Smooth muscle cell (in vitro differentiated cells): ENCODE data around the gene LCLAT1. TPM values are rescaled to one million over a fixed set of nuclear protein-coding genes. Genes with fewer than 3 reads are reported as not detected.

Experiments
- DNase-seq: peaks from one replicate; lab custom pipeline; 2025; ENCODE audit not compliant: unreplicated experiment; lab: John Stamatoyannopoulos, UW
- H2AFZ ChIP-seq: fragments of 200-600 bp; sonication (generic); 2 replicates; pipeline ENCODE4 v1.6.0; 2016; ENCODE audit warnings: antibody characterized with exemption, low read depth, mild to moderate bottlenecking
- H3F3A ChIP-seq: fragments of 200-600 bp; sonication (generic); 2 replicates; pipeline ENCODE4 v1.6.0; 2017; ENCODE audit warnings: antibody characterized with exemption, low read depth
- H3K27ac ChIP-seq: fragments of 200-600 bp; sonication (generic); 2 replicates; pipeline ENCODE4 v1.5.1; 2016; ENCODE audit warnings: low read depth, mild to moderate bottlenecking
- H3K27me3 ChIP-seq: fragments of 200-600 bp; sonication (generic); 2 replicates; pipeline ENCODE4 v1.6.1; 2016; ENCODE audit warnings: low read depth, mild to moderate bottlenecking
- H3K36me3 ChIP-seq: fragments of 200-600 bp; sonication (generic); 2 replicates; pipeline ENCODE4 v1.5.1; 2016; ENCODE audit warnings: low read depth
- H3K4me1 ChIP-seq: fragments of 200-600 bp; sonication (generic); 2 replicates; pipeline ENCODE4 v1.5.1; 2016; ENCODE audit warnings: low read depth
- H3K4me2 ChIP-seq: fragments of 200-600 bp; sonication (generic); 2 replicates; pipeline ENCODE4 v1.6.0; 2016; ENCODE audit warnings: mild to moderate bottlenecking
- H3K4me3 ChIP-seq: fragments of 200-600 bp; sonication (generic); 2 replicates; pipeline ENCODE4 v1.5.1; 2016; ENCODE audit warnings: mild to moderate bottlenecking
- H3K79me2 ChIP-seq: fragments of 200-600 bp; sonication (generic); 2 replicates; pipeline ENCODE4 v1.6.0; 2016; ENCODE audit warnings: low read depth, mild to moderate bottlenecking
- H3K9ac ChIP-seq: fragments of 200-600 bp; sonication (generic); 2 replicates; pipeline ENCODE4 v1.6.0; 2016; ENCODE audit warnings: low read depth
- H3K9me3 ChIP-seq: fragments of 200-600 bp; sonication (generic); replicated peaks from 2 replicates; pipeline ENCODE4 v1.5.1; 2016; ENCODE audit warnings: low read depth
- H4K20me1 ChIP-seq: fragments of 200-600 bp; sonication (generic); 2 replicates; pipeline ENCODE4 v1.6.0; 2016; ENCODE audit warnings: low read depth
- whole genome bisulfite sequencing: methylation state at CpG from one replicate; pipeline ENCODE4 v1.1.7; 2016; ENCODE audit warnings: low lambda C conversion rate; 5-methylcytosine and 5-hydroxymethylcytosine counted together
- polyA plus RNA-seq: library from polyadenylated mRNA; unstranded; fragments of >200 nt; fragmentation: Nextera tagmentation; extraction: Ambion mirVana; gene quantifications from 2 replicates; pipeline ENCODE4 v1.2.1, GENCODE V29; 2016
- total RNA-seq: library from RNA; depleted of rRNA; stranded (reverse); fragments of >200 nt; gene quantifications from 2 replicates; pipeline ENCODE4 v1.2.3, GENCODE V29; 2014
- TF ChIP-seq, protein P1 (sequence below): fragments of 200-600 bp; sonication (generic); IDR thresholded peaks from 2 replicates; pipeline ENCODE4 v1.5.1; 2017; ENCODE audit warnings: borderline replicate concordance, mild to moderate bottlenecking, antibody characterized with exemption; ENCODE audit not compliant: insufficient read depth, poor library complexity, severe bottlenecking

The LCLAT1 gene
- total and polyA plus RNA-seq, 2 experiments from 2014 or later = 2.6 to 11.7 TPM

DNA sequence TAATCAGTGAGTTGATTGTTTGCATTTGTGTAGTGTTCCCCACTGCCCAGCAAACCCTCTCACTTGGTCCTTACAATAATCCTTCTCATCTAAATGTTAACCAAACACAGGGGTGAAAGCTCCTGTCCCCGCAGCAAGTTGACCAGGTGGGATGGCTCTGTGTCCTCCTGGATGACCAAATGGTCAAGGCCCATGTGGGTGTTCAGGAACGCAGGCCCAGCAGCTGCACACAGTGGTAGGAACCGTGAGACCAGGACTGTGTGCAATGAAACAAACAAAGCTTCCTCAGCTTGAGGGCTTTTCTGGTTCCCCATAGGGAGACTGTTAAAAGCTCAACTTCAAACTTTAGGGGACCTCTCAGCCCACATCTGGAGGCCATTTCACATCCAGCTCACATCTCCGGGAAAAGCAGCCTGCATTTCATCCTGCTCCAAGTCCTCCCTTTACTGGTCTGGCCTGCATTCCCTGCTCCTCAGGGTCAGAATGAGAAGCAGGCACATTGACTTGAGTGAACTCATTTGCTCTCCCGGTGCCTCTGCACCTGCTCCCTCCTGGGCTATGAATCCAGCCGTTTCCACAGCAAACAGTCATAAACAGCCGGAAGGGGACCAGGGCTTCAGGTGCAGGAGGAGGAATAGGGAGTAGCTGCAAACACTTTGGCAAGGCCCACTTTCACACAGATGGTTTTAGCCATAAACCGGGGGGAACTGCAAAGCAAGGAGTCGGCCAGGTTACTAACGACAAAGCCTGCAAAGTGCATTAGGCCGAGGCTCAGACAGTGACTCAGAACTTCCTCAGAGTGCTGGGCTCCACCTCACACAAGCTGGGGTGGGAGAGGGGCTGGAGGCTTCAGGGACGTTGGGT lies 215.5 kb downstream of the LCLAT1 start:
- H4K20me1 ChIP-seq = no peaks in the 10 kb centered on the region
- TF ChIP-seq, protein P1, sequence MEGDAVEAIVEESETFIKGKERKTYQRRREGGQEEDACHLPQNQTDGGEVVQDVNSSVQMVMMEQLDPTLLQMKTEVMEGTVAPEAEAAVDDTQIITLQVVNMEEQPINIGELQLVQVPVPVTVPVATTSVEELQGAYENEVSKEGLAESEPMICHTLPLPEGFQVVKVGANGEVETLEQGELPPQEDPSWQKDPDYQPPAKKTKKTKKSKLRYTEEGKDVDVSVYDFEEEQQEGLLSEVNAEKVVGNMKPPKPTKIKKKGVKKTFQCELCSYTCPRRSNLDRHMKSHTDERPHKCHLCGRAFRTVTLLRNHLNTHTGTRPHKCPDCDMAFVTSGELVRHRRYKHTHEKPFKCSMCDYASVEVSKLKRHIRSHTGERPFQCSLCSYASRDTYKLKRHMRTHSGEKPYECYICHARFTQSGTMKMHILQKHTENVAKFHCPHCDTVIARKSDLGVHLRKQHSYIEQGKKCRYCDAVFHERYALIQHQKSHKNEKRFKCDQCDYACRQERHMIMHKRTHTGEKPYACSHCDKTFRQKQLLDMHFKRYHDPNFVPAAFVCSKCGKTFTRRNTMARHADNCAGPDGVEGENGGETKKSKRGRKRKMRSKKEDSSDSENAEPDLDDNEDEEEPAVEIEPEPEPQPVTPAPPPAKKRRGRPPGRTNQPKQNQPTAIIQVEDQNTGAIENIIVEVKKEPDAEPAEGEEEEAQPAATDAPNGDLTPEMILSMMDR = no peak
- no peak overlapping the region for H2AFZ ChIP-seq
- no peak overlapping the region for H3K4me2 ChIP-seq
- H3K27ac ChIP-seq = peak overlapping the region; percentile 53
- no peak overlapping the region for H3K4me3 ChIP-seq
- no peaks in the 10 kb centered on the region for H3K36me3 ChIP-seq
- no peaks in the 10 kb centered on the region for H3K9me3 ChIP-seq
- H3K79me2 ChIP-seq = no peaks in the 10 kb centered on the region
- 63% methylated on average over 12 of the region's 12 CpGs for WGBS
- H3K9ac ChIP-seq = no peak overlapping the region
- H3K4me1 ChIP-seq = peaks cover 4% of the 10 kb centered on the region
- no peak for DNase-seq
- no peaks in the 10 kb centered on the region for H3K27me3 ChIP-seq
- peaks cover 11% of the 10 kb centered on the region for H3F3A ChIP-seq

DNA sequence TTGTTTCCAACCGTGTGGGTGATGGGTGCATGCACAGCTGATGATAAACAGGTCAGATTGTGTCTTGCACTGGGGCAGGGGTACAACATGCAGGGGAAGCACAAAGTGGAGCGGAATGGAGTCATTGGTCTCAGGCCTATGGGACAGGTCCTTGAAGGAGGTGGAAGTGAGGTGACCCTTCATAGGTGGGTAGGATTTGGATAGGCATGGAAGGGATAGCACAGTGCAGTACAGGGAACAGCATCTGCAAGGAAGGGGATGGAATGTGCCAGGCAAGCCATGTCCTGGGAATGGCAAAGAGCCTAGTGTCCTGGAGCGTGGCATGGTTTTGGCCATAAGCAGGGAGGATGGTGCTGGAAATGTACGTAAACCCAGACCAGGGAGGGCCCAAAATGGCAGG lies 216.3 kb downstream of the LCLAT1 start:
- Histone ChIP-seq H3K9me3 (no peaks in the 10 kb centered on the region), H3K27ac (no peak overlapping the region), H3K4me2 (no peak overlapping the region), H4K20me1 (no peaks in the 10 kb centered on the region), H3K27me3 (no peaks in the 10 kb centered on the region), H3K79me2 (no peaks in the 10 kb centered on the region), H3K36me3 (no peaks in the 10 kb centered on the region), H3F3A (peaks cover 11% of the 10 kb centered on the region), H3K4me1 (peaks cover 4% of the 10 kb centered on the region), H3K4me3 (no peak overlapping the region), H2AFZ (no peak overlapping the region), H3K9ac (no peak overlapping the region)
- TF ChIP-seq, protein P1 = no peak
- 81% methylated on average over 4 of the region's 4 CpGs for WGBS
- no peak for DNase-seq

- Histone ChIP-seq H3K9ac (peak overlapping the region; percentile 69), H3K27ac (peak overlapping the region; percentile 97), H3F3A (peaks cover 11% of the 10 kb centered on the region), H2AFZ (no peak overlapping the region), H3K4me1 (peaks cover 4% of the 10 kb centered on the region), H3K4me3 (no peak overlapping the region), H3K79me2 (no peaks in the 10 kb centered on the region), H3K4me2 (no peak overlapping the region), H4K20me1 (no peaks in the 10 kb centered on the region), H3K27me3 (no peaks in the 10 kb centered on the region), H3K9me3 (peaks cover 4% of the 10 kb centered on the region), H3K36me3 (no peaks in the 10 kb centered on the region)
- no peak for DNase-seq
- TF ChIP-seq, protein P1 = no peak
- WGBS = 92% methylated on average over 3 of the region's 3 CpGs
Measured at GRCh38 chr2:30663806-30664205, 216.8 kb downstream of the LCLAT1 start.
